SH-SY5Y (cell line): ENCODE data around the gene SLC1A2.

Source experiments
- GATA2 ChIP-seq: IDR thresholded peaks from 2 replicates; pipeline ENCODE4 v1.6.1; 2011; ENCODE audit warnings: mild to moderate bottlenecking, low read depth, low read length
- GATA3 ChIP-seq: IDR thresholded peaks from 2 replicates; pipeline ENCODE4 v1.6.1; 2011; ENCODE audit warnings: low read depth, mild to moderate bottlenecking, low read length, moderate library complexity

- TF ChIP-seq GATA2 = no peak
- no peak for TF ChIP-seq GATA3
These were observed 7.1 kb downstream of the SLC1A2 start for GRCh38 chr11:35412285-35412684.
